Fibroblast of lung (primary cell): ENCODE results near the gene CDR2L.

ENCODE experiments used
- CTCF ChIP-seq, 2 donors: IDR thresholded peaks in 1 of 2; conservative IDR thresholded peaks in 1 of 2; 1 replicate in 1 of 2; 2 replicates in 1 of 2; pipeline ENCODE4 v1.5.1; 2011 to 2012; ENCODE audit warnings: low read length in 2 of 2, control low read depth in 1 of 2, inconsistent platforms in 1 of 2, low read depth in 1 of 2, mild to moderate bottlenecking in 1 of 2
- EZH2 ChIP-seq: IDR thresholded peaks from 2 replicates; pipeline ENCODE4 v1.5.1; 2012; ENCODE audit warnings: low read length, control low read depth, mild to moderate bottlenecking; ENCODE audit errors: missing control alignments

GRCh38 chr17:75032720-75033280 is 45.4 kb downstream of the CDR2L start:
- TF ChIP-seq CTCF (conservative IDR thresholded peaks at IDR 0.05 in 1 of 2, IDR thresholded peaks at IDR 0.05 in 1 of 2; ENCODE audit: low read depth in 1 of 2, low read length in 2 of 2) (no peak), EZH2 (no peak)
